ENCODE data around the gene ZNF841. TPM values are rescaled to one million over a fixed set of nuclear protein-coding genes. Genes with fewer than 3 reads are reported as not detected.
A peak's percentile ranks its signal among the peaks of the same experiment; 100 is the strongest.
"Not testable (repeated sequence)": the region's sequence is repeated elsewhere in the genome, so short reads cannot be mapped to it uniquely, and the experiment has no call there.

ZNF841 gene
- total and polyA plus RNA-seq, 2 of the 13 experiments (the other 11 are each of a cell fraction or from before 2014, with no cell fraction given): 6.2 to 14.2 TPM

DNA sequence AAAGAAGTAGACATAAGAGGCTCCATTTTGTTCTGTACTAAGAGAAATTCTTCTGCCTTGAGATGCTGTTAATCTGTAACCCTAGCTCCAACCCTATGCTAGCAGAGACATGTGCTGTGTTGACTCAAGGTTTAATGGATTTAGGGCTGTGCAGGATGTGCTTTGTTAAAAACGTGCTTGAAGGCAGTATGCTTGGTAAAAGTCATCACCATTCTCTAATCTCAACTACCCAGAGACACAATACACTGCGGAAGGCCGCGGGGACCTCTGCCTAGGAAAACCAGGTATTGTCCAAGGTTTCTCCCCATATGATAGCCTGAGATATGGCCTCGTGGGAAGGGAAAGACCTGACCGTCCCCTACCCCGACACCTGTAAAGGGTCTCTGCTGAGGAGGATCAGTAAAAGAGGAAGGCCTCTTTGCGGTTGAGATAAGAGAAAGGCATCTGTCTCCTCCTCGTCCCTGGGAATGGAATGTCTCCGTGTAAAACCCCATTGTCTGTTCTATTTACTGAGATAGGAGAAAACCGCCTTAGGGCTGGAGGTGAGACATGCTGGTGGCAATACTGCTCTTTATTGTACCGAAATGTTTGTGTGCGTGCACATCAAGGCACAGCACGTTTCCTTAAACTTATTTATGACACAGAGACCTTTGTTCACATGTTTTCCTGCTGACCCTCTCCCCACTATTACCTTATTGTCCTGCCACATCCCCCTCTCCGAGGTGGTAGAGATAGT lies 69.1 kb downstream of the ZNF841 start (continued):
- 0 out of 2 replicates have a peak, but pooled peaks have one; percentile 65 for TF ChIP-seq ZNF761 (CRISPR knock-in tag; conservative IDR thresholded peaks at IDR 0.05)
- TF ChIP-seq, protein P1, sequence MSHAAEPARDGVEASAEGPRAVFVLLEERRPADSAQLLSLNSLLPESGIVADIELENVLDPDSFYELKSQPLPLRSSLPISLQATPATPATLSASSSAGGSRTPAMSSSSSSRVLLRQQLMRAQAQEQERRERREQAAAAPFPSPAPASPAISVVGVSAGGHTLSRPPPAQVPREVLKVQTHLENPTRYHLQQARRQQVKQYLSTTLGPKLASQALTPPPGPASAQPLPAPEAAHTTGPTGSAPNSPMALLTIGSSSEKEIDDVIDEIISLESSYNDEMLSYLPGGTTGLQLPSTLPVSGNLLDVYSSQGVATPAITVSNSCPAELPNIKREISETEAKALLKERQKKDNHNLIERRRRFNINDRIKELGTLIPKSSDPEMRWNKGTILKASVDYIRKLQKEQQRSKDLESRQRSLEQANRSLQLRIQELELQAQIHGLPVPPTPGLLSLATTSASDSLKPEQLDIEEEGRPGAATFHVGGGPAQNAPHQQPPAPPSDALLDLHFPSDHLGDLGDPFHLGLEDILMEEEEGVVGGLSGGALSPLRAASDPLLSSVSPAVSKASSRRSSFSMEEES (CRISPR knock-in tag; IDR thresholded peaks at IDR 0.05): 0 out of 2 replicates have a peak, but pooled peaks have one; percentile 33
- not testable (repeated sequence) for TF ChIP-seq NONO (IDR thresholded peaks at IDR 0.05); EP300 (IDR thresholded peaks at IDR 0.05; ENCODE audit: low read depth in 2 of 2, low read length in 2 of 2)
- TF ChIP-seq NONO (CRISPR knock-in tag; conservative IDR thresholded peaks at IDR 0.05): peak; percentile 42; the same call in 1 of the 2 replicates
- peak; percentile 69; the same call in 1 of the 2 replicates for TF ChIP-seq ZFP36L1 (CRISPR knock-in tag; IDR thresholded peaks at IDR 0.05)
- peak; percentile 1; the same call in 1 of the 2 replicates for TF ChIP-seq NCOA2 (CRISPR knock-in tag; IDR thresholded peaks at IDR 0.05)
- peak; percentile 89; the same call in 1 of the 2 replicates for TF ChIP-seq SOX5 (CRISPR knock-in tag; IDR thresholded peaks at IDR 0.05; ENCODE audit: borderline replicate concordance)
- TF ChIP-seq, protein P2, sequence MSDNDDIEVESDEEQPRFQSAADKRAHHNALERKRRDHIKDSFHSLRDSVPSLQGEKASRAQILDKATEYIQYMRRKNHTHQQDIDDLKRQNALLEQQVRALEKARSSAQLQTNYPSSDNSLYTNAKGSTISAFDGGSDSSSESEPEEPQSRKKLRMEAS (IDR thresholded peaks at IDR 0.05): peak; percentile 68
- TF ChIP-seq KLF16 (CRISPR knock-in tag; IDR thresholded peaks at IDR 0.05): peak in 1 of 2 experiments; percentile 37; a peak in 1 of 4 replicates
- 0 out of 2 replicates have a peak, but pooled peaks have one; percentile 18 for TF ChIP-seq ZNF232 (CRISPR knock-in tag; IDR thresholded peaks at IDR 0.05; ENCODE audit: borderline replicate concordance)
- 0 out of 2 replicates have a peak, but pooled peaks have one; percentile 12 for TF ChIP-seq FOSL2 (CRISPR knock-in tag; IDR thresholded peaks at IDR 0.05)
- TF ChIP-seq TBX2 (CRISPR knock-in tag; IDR thresholded peaks at IDR 0.05; ENCODE audit: borderline replicate concordance): peak; percentile 58
- TF ChIP-seq, protein P3, sequence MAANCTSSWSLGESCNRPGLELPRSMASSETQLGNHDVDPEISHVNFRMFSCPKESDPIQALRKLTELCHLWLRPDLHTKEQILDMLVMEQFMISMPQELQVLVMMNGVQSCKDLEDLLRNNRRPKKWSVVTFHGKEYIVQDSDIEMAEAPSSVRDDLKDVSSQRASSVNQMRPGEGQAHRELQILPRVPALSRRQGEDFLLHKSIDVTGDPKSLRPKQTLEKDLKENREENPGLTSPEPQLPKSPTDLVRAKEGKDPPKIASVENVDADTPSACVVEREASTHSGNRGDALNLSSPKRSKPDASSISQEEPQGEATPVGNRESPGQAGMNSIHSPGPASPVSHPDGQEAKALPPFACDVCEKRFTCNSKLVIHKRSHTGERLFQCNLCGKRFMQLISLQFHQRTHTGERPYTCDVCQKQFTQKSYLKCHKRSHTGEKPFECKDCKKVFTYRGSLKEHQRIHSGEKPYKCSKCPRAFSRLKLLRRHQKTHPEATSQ (CRISPR knock-in tag; IDR thresholded peaks at IDR 0.05; ENCODE audit: borderline replicate concordance): 0 out of 2 replicates have a peak, but pooled peaks have one; percentile 75
- TF ChIP-seq EP300 (CRISPR knock-in tag; IDR thresholded peaks at IDR 0.05; ENCODE audit: borderline replicate concordance): peak; percentile 76
- TF ChIP-seq TEAD3 (CRISPR knock-in tag; optimal IDR thresholded peaks at IDR 0.05; ENCODE audit: borderline replicate concordance): peak; percentile 35
- TF ChIP-seq, protein P4, sequence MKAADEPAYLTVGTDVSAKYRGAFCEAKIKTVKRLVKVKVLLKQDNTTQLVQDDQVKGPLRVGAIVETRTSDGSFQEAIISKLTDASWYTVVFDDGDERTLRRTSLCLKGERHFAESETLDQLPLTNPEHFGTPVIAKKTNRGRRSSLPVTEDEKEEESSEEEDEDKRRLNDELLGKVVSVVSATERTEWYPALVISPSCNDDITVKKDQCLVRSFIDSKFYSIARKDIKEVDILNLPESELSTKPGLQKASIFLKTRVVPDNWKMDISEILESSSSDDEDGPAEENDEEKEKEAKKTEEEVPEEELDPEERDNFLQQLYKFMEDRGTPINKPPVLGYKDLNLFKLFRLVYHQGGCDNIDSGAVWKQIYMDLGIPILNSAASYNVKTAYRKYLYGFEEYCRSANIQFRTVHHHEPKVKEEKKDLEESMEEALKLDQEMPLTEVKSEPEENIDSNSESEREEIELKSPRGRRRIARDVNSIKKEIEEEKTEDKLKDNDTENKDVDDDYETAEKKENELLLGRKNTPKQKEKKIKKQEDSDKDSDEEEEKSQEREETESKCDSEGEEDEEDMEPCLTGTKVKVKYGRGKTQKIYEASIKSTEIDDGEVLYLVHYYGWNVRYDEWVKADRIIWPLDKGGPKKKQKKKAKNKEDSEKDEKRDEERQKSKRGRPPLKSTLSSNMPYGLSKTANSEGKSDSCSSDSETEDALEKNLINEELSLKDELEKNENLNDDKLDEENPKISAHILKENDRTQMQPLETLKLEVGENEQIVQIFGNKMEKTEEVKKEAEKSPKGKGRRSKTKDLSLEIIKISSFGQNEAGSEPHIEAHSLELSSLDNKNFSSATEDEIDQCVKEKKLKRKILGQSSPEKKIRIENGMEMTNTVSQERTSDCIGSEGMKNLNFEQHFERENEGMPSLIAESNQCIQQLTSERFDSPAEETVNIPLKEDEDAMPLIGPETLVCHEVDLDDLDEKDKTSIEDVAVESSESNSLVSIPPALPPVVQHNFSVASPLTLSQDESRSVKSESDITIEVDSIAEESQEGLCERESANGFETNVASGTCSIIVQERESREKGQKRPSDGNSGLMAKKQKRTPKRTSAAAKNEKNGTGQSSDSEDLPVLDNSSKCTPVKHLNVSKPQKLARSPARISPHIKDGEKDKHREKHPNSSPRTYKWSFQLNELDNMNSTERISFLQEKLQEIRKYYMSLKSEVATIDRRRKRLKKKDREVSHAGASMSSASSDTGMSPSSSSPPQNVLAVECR (CRISPR knock-in tag; IDR thresholded peaks at IDR 0.05; ENCODE audit: borderline replicate concordance): peak; percentile 46; the same call in 1 of the 2 replicates
- TF ChIP-seq ETV5 (CRISPR knock-in tag; IDR thresholded peaks at IDR 0.05; ENCODE audit: borderline replicate concordance): peak; percentile 61; the same call in 1 of the 2 replicates
- TF ChIP-seq, protein P5, sequence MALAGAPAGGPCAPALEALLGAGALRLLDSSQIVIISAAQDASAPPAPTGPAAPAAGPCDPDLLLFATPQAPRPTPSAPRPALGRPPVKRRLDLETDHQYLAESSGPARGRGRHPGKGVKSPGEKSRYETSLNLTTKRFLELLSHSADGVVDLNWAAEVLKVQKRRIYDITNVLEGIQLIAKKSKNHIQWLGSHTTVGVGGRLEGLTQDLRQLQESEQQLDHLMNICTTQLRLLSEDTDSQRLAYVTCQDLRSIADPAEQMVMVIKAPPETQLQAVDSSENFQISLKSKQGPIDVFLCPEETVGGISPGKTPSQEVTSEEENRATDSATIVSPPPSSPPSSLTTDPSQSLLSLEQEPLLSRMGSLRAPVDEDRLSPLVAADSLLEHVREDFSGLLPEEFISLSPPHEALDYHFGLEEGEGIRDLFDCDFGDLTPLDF (CRISPR knock-in tag; IDR thresholded peaks at IDR 0.05): 0 out of 2 replicates have a peak, but pooled peaks have one; percentile 45
- TF ChIP-seq SAP130 (CRISPR knock-in tag; IDR thresholded peaks at IDR 0.05; ENCODE audit: low read depth): peak; percentile 89

All from HepG2 (cell line).